Activated naive CD8-positive, alpha-beta T cell treated with anti-CD3 and anti-CD28 coated beads for 36 hours (primary cell): Measurements from ENCODE around the gene ANO8. TPM values are rescaled to one million over a fixed set of nuclear protein-coding genes. Genes with fewer than 3 reads are reported as not detected.
A peak's percentile ranks its signal among the peaks of the same experiment; 100 is the strongest.
"Not testable (repeated sequence)": the region's sequence is repeated elsewhere in the genome, so short reads cannot be mapped to it uniquely, and the experiment has no call there.

Source experiments
- DNase-seq: peaks from one replicate; pipeline ENCODE4 v3.0.0; 2021
- H3K27ac Mint-ChIP-seq: one replicate; pipeline ENCODE4 v1.8.0; 2022; ENCODE audit warnings: mild to moderate bottlenecking, moderate library complexity, mixed read lengths
- H3K27me3 Mint-ChIP-seq: one replicate; pipeline ENCODE4 v1.8.0; 2022; ENCODE audit warnings: mild to moderate bottlenecking, mixed read lengths
- H3K36me3 Mint-ChIP-seq: one replicate; pipeline ENCODE4 v1.8.0; 2021; ENCODE audit warnings: mild to moderate bottlenecking, mixed read lengths
- H3K4me1 Mint-ChIP-seq: one replicate; pipeline ENCODE4 v1.8.0; 2021; ENCODE audit warnings: mixed read lengths
- H3K4me3 Mint-ChIP-seq: one replicate; pipeline ENCODE4 v1.8.0; 2022; ENCODE audit warnings: mild to moderate bottlenecking, moderate library complexity, mixed read lengths
- H3K9me3 Mint-ChIP-seq: one replicate; pipeline ENCODE4 v1.8.0; 2022; ENCODE audit warnings: mixed read lengths
- total RNA-seq, 2 experiments: library from RNA; stranded (reverse); gene quantifications; one replicate each; pipeline ENCODE4 v1.2.3, GENCODE V29; 2021

Gene ANO8
- total RNA-seq = 1 to 10 TPM; 2.5 to 2.7 TPM

GRCh38 chr19:17334414-17335409, at the start of gene ANO8:
Gene ANO8, minus strand, starts transcription at chr19:17334855. Its CDS starts 185 bp downstream, at chr19:17334670.
- H3K9me3 Mint-ChIP-seq = no peaks in the 10 kb centered on the region
- H3K27ac Mint-ChIP-seq = peak within 1 kb of the TSS; percentile 42
- peaks cover 26% of the 10 kb centered on the region for H3K4me1 Mint-ChIP-seq
- H3K27me3 Mint-ChIP-seq = no peaks in the 10 kb centered on the region
- H3K36me3 Mint-ChIP-seq = peaks cover 4% of the 10 kb centered on the region
- peak within 1 kb of the TSS; percentile 79 for H3K4me3 Mint-ChIP-seq
- peak; percentile 96 for DNase-seq

- no peaks in the 10 kb centered on the region for H3K36me3 Mint-ChIP-seq
- no peaks in the 10 kb centered on the region for H3K9me3 Mint-ChIP-seq
- H3K4me3 Mint-ChIP-seq = no peak overlapping the region
- peaks cover 6% of the 10 kb centered on the region for H3K4me1 Mint-ChIP-seq
- H3K27ac Mint-ChIP-seq = no peak overlapping the region
- DNase-seq = no peak
- H3K27me3 Mint-ChIP-seq = peaks cover 21% of the 10 kb centered on the region
These were observed 45.9 kb upstream of the ANO8 start for GRCh38 chr19:17380426-17381138.

DNA sequence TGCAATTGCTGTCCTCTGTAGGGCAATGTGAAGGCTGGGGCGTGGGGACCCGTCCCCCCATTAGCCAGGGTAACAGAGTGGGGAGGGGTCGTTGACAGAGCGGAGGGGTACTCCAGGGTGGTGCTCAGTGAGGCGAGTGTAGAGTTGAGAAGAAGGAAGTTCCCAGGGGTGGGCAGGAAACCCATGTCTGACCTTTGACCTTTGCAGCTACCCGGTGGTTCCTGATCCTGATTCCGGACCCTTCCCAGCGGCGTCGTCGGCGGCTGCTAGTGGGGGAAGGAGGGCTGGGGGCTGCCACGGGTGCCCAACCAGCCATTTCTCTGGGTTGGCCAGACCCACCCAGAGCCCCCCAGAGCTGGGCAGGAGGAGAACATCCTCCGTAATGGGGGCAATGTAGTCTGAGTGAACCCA, 44.6 kb upstream of the ANO8 start:
- Mint-ChIP-seq H3K27me3 (peaks cover 21% of the 10 kb centered on the region), H3K9me3 (no peaks in the 10 kb centered on the region), H3K4me1 (peaks cover 6% of the 10 kb centered on the region), H3K36me3 (no peaks in the 10 kb centered on the region), H3K27ac (no peak overlapping the region), H3K4me3 (no peak overlapping the region)
- no peak for DNase-seq

GRCh38 chr19:17378271-17378670, 43.6 kb upstream of the ANO8 start:
- no peaks in the 10 kb centered on the region for H3K9me3 Mint-ChIP-seq
- no peak overlapping the region for H3K27ac Mint-ChIP-seq
- no peak for DNase-seq
- H3K4me1 Mint-ChIP-seq = peaks cover 6% of the 10 kb centered on the region
- H3K36me3 Mint-ChIP-seq = no peaks in the 10 kb centered on the region
- peaks cover 21% of the 10 kb centered on the region for H3K27me3 Mint-ChIP-seq
- H3K4me3 Mint-ChIP-seq = no peak overlapping the region

DNA sequence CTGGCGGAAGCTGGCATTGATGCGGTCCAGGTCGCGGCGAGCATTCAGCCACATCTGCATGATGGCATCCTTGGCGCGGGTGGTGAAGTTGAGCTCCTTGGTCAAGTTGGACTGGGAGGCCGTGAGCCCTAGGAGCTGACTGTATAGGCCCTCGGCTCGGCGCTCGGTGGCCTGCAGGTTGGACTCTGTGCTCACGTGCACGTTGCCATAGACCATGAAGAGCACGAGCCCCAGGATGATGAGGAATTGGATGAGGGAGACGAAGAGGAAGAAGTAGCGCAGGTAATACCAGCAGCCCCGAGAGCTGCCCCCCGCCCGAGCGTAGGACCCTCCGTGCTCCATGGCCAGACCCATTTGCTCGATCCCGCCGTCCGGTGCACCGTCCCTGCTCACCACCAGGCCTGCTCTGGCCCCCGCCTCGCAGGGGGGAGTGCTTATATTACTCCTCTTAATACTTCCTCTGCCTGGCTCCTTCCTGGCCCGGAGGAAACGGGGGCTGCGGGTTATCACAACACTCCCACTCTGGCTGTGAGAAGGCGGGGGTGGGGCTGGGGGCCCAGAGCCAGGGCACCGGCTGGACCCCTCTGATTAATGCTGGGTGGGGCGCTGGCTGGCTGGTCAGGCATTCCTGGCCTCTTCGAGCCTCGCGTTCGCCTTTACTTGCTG, 42.4 kb upstream of the ANO8 start, which contains the start of gene PLVAP:
TSS of gene PLVAP (minus strand) at position 408 of the 666 bp plus-strand sequence. CDS start at position 354, 54 bp downstream.
- no peaks in the 10 kb centered on the region for H3K36me3 Mint-ChIP-seq
- H3K27ac Mint-ChIP-seq = no peak within 1 kb of the TSS
- H3K4me3 Mint-ChIP-seq = no peak within 1 kb of the TSS
- no peak for DNase-seq
- peaks cover 25% of the 10 kb centered on the region for H3K27me3 Mint-ChIP-seq
- no peaks in the 10 kb centered on the region for H3K9me3 Mint-ChIP-seq
- peaks cover 2% of the 10 kb centered on the region for H3K4me1 Mint-ChIP-seq

DNA sequence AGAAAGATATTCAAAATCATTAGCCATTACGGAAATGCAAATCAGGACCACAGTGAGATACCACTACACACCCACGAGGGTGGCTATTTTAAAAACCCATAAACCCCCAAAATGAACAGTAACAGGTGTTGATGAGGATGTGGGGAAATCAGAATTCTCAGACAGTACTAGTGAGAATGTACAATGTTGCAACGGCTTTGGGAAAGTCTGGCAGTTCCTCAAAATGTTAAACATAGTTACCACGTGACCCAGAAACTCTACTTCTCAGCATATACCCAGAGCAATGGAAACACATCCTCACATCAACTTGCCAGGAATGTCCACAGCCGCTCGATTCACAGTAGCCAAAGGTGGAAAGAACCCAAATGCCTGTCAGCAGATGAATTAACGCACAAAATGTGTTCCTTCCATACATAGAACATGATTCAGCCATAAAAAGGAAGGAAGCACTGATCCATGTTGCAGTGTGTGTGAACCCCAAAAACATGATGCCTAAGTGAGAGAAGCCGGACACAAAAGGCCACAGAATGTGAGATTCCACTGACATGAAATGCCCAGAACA, 35.5 kb upstream of the ANO8 start:
- Mint-ChIP-seq H3K27me3 (peaks cover 9% of the 10 kb centered on the region), H3K27ac (no peak overlapping the region), H3K9me3 (no peaks in the 10 kb centered on the region), H3K4me1 (peaks cover 6% of the 10 kb centered on the region), H3K36me3 (no peaks in the 10 kb centered on the region), H3K4me3 (no peak overlapping the region)
- no peak for DNase-seq

GRCh38 chr19:17365361-17365760, 30.7 kb upstream of the ANO8 start:
- no peak for DNase-seq
- Mint-ChIP-seq H3K36me3 (no peaks in the 10 kb centered on the region), H3K27ac (no peak overlapping the region), H3K9me3 (no peaks in the 10 kb centered on the region), H3K4me1 (peaks cover 4% of the 10 kb centered on the region), H3K27me3 (peaks cover 2% of the 10 kb centered on the region), H3K4me3 (no peak overlapping the region)

GRCh38 chr19:17363852-17364605, 29.4 kb upstream of the ANO8 start:
- not testable (repeated sequence) for H3K4me3 Mint-ChIP-seq, H3K9me3 Mint-ChIP-seq, DNase-seq, H3K27me3 Mint-ChIP-seq, H3K36me3 Mint-ChIP-seq, H3K4me1 Mint-ChIP-seq, H3K27ac Mint-ChIP-seq

GRCh38 chr19:17359905-17360800, 25.5 kb upstream of the ANO8 start:
- no peak for DNase-seq
- H3K27me3 Mint-ChIP-seq = no peaks in the 10 kb centered on the region
- no peaks in the 10 kb centered on the region for H3K9me3 Mint-ChIP-seq
- H3K27ac Mint-ChIP-seq = no peak overlapping the region
- no peaks in the 10 kb centered on the region for H3K36me3 Mint-ChIP-seq
- no peak overlapping the region for H3K4me3 Mint-ChIP-seq
- no peaks in the 10 kb centered on the region for H3K4me1 Mint-ChIP-seq

GRCh38 chr19:17358395-17358794, 23.7 kb upstream of the ANO8 start:
- H3K4me1 Mint-ChIP-seq = no peaks in the 10 kb centered on the region
- H3K36me3 Mint-ChIP-seq = no peaks in the 10 kb centered on the region
- no peak overlapping the region for H3K4me3 Mint-ChIP-seq
- DNase-seq = no peak
- no peaks in the 10 kb centered on the region for H3K9me3 Mint-ChIP-seq
- peaks cover 3% of the 10 kb centered on the region for H3K27me3 Mint-ChIP-seq
- no peak overlapping the region for H3K27ac Mint-ChIP-seq

- Mint-ChIP-seq H3K4me1 (no peaks in the 10 kb centered on the region), H3K27me3 (peaks cover 6% of the 10 kb centered on the region), H3K9me3 (no peaks in the 10 kb centered on the region), H3K36me3 (no peaks in the 10 kb centered on the region), H3K4me3 (no peak overlapping the region), H3K27ac (no peak overlapping the region)
- DNase-seq = no peak
These were observed 23.1 kb upstream of the ANO8 start for GRCh38 chr19:17357724-17358123.

- no peak for DNase-seq
- Mint-ChIP-seq H3K36me3 (no peaks in the 10 kb centered on the region), H3K4me3 (no peak overlapping the region), H3K27ac (no peak overlapping the region), H3K4me1 (no peaks in the 10 kb centered on the region), H3K9me3 (no peaks in the 10 kb centered on the region), H3K27me3 (peaks cover 6% of the 10 kb centered on the region)
These were observed 22.5 kb upstream of the ANO8 start for GRCh38 chr19:17357078-17357666.

- Mint-ChIP-seq H3K4me3 (no peak overlapping the region), H3K4me1 (peaks cover 5% of the 10 kb centered on the region), H3K9me3 (no peaks in the 10 kb centered on the region), H3K36me3 (no peaks in the 10 kb centered on the region), H3K27me3 (peaks cover 38% of the 10 kb centered on the region), H3K27ac (no peak overlapping the region)
- no peak for DNase-seq
These were observed 18.7 kb upstream of the ANO8 start for GRCh38 chr19:17353386-17353785.
